ENCODE measurements around the gene PTMA.
A peak's percentile ranks its signal among the peaks of the same experiment; 100 is the strongest.

PTMA gene

GRCh38 chr2:231673348-231673770, 35.0 kb upstream of the PTMA start:
- no peak for DNase-seq (ENCODE audit: low read depth)
- H3K4me3 ChIP-seq (ENCODE audit: low read depth, low read length): no peak overlapping the region

GRCh38 chr2:231674587-231675338, 33.6 kb upstream of the PTMA start:
- DNase-seq (ENCODE audit: low read depth): no peak
- no peak overlapping the region for H3K4me3 ChIP-seq (ENCODE audit: low read depth, low read length)

GRCh38 chr2:231676243-231676642, 32.1 kb upstream of the PTMA start:
- no peak for DNase-seq (ENCODE audit: low read depth)
- no peak overlapping the region for H3K4me3 ChIP-seq (ENCODE audit: low read depth, low read length)

GRCh38 chr2:231677632-231678104, 30.7 kb upstream of the PTMA start:
- no peak overlapping the region for H3K4me3 ChIP-seq (ENCODE audit: low read depth, low read length)
- DNase-seq (ENCODE audit: low read depth): no peak

GRCh38 chr2:231679908-231680284, 28.4 kb upstream of the PTMA start:
- no peak for DNase-seq (ENCODE audit: low read depth)

GRCh38 chr2:231680285-231680991, 27.9 kb upstream of the PTMA start:
- peak overlapping the region; percentile 44 for H3K4me3 ChIP-seq (ENCODE audit: low read depth, low read length)
- no peak for DNase-seq (ENCODE audit: low read depth)

More at GRCh38 chr2:231679908-231680284, 28.4 kb upstream of the PTMA start:
- no peak overlapping the region for H3K4me3 ChIP-seq (ENCODE audit: low read depth, low read length)

GRCh38 chr2:231680992-231681852, 27.1 kb upstream of the PTMA start:
- peak overlapping the region; percentile 47 for H3K4me3 ChIP-seq (ENCODE audit: low read depth, low read length)
- peak; percentile 51 for DNase-seq (ENCODE audit: low read depth)

GRCh38 chr2:231682603-231683291, 25.6 kb upstream of the PTMA start:
- H3K4me3 ChIP-seq (ENCODE audit: low read depth, low read length): no peak overlapping the region
- no peak for DNase-seq (ENCODE audit: low read depth)

GRCh38 chr2:231683292-231684235, 24.8 kb upstream of the PTMA start:
- DNase-seq (ENCODE audit: low read depth): no peak
- H3K4me3 ChIP-seq (ENCODE audit: low read depth, low read length): no peak overlapping the region

GRCh38 chr2:231684314-231685223, 23.8 kb upstream of the PTMA start:
- DNase-seq (ENCODE audit: low read depth): no peak
- no peak overlapping the region for H3K4me3 ChIP-seq (ENCODE audit: low read depth, low read length)

GRCh38 chr2:231685349-231686191, 22.8 kb upstream of the PTMA start:
- H3K4me3 ChIP-seq (ENCODE audit: low read depth, low read length): no peak overlapping the region
- no peak for DNase-seq (ENCODE audit: low read depth)

- DNase-seq (ENCODE audit: low read depth): no peak
- no peak overlapping the region for H3K4me3 ChIP-seq (ENCODE audit: low read depth, low read length)
Observed at GRCh38 chr2:231686192-231687100, 21.9 kb upstream of the PTMA start.

- DNase-seq (ENCODE audit: low read depth): no peak
- no peak overlapping the region for H3K4me3 ChIP-seq (ENCODE audit: low read depth, low read length)
Observed at GRCh38 chr2:231687133-231687852, 21.0 kb upstream of the PTMA start.

- no peak overlapping the region for H3K4me3 ChIP-seq (ENCODE audit: low read depth, low read length)
- DNase-seq (ENCODE audit: low read depth): no peak
Observed at GRCh38 chr2:231687961-231688360, 20.4 kb upstream of the PTMA start.

GRCh38 chr2:231688719-231689118, 19.6 kb upstream of the PTMA start:
- no peak for DNase-seq (ENCODE audit: low read depth)
- no peak overlapping the region for H3K4me3 ChIP-seq (ENCODE audit: low read depth, low read length)

Measured in skeletal muscle cell (primary cell).